Hindlimb muscle (tissue), 1 donor: ENCODE data around the gene CRYBA4. TPM values are rescaled to one million over a fixed set of nuclear protein-coding genes. Genes with fewer than 3 reads are reported as not detected.

Experiments used
- DNase-seq: peaks from one replicate; pipeline ENCODE4 v3.0.0-alpha.2; 2013
- polyA plus RNA-seq: library from polyadenylated mRNA; unstranded; fragments of 120-200 nt; gene quantifications from one replicate; pipeline ENCODE4 v1.2.1, GENCODE V29; 2013; ENCODE audit not compliant: insufficient read length

Gene CRYBA4
- polyA plus RNA-seq, 1 donor = not detected

DNA sequence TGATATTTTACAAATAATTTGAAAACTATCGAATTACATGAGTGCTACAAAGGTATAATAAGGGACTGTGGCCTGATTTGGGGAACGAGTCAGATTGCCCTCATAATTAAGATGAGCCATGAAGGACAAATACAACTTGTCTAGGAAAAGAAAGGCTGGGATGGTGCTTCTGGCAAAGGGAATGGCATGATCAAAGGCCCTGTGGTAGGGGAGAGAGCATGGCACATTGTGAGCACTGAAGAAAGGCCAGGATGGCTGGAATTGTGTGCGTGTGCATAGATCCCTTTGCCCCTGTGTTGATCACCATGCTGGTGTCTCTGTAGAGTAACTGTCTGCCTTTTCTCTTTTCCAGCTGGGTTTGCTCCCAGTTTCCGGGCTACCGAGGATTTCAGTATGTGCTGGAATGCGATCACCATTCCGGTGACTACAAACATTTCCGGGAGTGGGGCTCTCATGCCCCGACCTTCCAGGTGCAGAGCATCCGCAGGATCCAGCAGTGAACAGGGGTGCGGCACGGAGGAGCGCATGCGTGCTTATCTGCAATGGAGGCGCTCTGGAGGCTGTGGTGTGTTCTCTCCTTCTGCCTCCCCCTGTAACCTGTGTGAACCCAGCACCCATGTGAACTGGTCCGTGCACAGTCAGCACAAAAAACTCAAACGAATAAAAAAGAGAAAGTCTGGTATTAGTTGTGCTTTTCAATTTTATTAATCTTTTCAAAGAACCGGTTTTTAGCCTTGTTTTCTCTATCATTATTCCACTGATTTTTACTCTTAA is 8.4 kb downstream of the CRYBA4 start:
- no peak for DNase-seq

DNA sequence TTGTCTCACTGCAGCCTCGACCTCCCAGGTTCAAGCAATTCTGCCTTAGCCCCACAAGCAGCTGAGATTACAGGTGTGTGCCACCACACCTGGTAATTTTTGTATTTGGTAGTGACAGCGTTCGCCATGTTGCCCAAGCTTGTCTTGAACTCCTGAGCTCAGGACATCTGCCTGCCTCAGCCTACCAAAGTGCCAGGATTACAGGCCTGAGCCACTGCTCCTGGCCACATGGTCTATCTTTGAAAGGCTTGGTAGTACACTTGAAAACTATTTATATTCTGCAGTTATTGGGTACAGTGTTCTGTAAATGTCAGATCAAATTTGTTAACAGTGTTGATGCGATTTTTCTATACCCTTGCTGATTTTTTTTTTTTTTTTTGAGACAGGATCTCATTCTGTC is 9.5 kb downstream of the CRYBA4 start:
- no peak for DNase-seq

- no peak for DNase-seq
These were observed 10.8 kb downstream of the CRYBA4 start for GRCh38 chr22:26632422-26633155.

DNA sequence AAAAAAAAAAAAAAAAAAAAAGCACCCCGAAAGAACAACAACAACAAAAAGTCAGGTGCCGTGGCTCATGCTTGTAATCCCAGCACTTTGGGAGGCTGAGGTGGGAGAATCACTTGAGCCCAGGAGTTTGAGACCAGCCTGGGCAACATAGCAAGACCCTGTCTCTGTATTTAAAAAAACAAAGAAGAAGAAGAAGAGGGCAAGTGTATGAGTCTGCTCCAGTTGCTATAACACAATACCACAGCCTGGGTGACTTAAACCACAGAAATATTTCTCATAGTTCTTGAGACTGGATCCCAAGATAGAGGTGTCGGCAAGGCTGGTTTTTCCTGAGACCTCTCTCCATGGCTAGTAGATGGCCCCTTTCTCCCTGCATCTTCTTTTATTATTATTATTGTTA is 12.4 kb downstream of the CRYBA4 start:
- DNase-seq = no peak

DNA sequence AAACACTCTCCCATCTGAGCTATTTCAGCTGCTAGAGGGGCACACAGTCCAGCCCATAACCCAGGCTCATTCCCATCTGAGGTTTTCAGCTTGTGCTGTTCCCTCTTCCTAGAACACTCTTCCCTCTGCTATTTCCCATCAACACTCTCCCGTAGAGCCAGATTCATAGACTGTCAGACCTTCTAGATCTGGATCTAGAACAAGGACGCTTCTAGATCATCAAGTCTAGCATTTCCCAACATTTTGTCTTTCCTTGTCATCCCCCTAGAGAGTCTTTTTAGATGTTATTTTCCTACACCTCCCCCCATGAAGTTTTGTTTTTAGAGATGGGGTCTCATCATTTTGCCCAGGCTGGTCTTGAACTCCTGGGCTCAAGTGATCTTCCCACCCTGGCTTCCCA is 13.4 kb downstream of the CRYBA4 start:
- DNase-seq = no peak

GRCh38 chr22:26636296-26636695 is 14.5 kb downstream of the CRYBA4 start:
- no peak for DNase-seq

- no peak for DNase-seq
These were observed 21.0 kb downstream of the CRYBA4 start for GRCh38 chr22:26642465-26643417.

GRCh38 chr22:26643418-26644100 is 21.8 kb downstream of the CRYBA4 start:
- DNase-seq = no peak

GRCh38 chr22:26646158-26646557 is 24.4 kb downstream of the CRYBA4 start:
- no peak for DNase-seq

GRCh38 chr22:26648011-26648497 is 26.3 kb downstream of the CRYBA4 start:
- no peak for DNase-seq

DNA sequence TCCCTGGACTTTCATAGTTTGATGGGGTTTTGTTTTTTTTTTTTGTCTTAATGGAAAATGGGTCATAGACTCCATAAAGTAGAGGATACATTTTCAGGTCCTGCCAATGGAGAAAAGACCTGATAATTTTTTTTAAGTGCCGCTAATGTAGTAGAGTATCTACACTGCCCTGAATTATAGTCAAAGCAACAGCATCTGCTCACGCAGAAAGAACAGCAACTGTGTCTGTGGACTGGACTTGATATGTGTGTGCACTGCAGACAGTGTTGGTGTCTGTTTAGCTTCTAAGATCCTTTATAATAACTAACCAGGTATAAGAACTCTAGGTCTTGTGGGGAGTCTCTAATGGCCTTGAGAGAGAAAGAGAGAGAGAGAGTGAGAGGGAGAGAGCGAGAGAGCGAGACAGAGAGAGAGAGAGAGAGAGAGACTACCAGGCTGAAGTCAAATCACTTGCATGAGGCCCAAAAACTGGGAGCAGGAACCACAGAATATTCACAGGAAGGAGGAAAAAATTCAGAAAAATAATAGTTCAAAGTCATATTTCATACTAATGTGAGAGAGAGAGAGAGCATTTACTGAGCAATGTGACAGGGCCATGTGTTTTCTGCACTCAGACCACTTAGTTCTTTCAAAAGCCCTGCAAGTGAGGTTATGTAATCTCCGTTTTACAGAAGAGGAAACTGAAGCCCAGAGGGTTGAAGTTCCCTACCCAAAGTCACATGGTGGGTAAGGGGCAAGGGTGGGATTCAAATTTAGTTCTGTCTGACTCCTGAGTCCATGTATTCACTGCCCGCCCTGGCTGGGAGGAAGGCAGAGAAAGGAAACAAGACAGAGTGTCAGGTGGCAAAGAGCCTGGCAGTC is 27.0 kb downstream of the CRYBA4 start:
- DNase-seq = no peak

- DNase-seq = no peak
These were observed 29.1 kb downstream of the CRYBA4 start for GRCh38 chr22:26650722-26651421.

DNA sequence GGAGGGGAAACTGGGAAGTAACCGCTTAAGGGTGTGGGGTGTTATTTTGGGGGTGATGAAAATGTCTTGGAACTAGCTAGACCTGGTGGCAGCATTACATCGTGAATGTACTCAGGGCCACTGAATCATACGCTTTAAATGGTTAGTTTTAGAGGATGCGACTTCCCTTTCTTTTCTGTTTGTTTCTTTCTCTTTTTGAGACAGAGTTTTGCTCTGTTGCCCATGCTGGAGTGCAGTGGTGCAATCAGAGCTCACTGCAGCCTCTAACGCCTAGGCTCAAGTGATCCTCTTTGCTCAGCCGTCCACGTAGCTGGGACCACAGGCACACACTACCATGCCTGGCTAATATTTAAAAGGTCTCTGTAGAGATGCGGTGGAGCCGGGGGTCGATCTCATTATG is 30.1 kb downstream of the CRYBA4 start:
- DNase-seq = no peak

DNA sequence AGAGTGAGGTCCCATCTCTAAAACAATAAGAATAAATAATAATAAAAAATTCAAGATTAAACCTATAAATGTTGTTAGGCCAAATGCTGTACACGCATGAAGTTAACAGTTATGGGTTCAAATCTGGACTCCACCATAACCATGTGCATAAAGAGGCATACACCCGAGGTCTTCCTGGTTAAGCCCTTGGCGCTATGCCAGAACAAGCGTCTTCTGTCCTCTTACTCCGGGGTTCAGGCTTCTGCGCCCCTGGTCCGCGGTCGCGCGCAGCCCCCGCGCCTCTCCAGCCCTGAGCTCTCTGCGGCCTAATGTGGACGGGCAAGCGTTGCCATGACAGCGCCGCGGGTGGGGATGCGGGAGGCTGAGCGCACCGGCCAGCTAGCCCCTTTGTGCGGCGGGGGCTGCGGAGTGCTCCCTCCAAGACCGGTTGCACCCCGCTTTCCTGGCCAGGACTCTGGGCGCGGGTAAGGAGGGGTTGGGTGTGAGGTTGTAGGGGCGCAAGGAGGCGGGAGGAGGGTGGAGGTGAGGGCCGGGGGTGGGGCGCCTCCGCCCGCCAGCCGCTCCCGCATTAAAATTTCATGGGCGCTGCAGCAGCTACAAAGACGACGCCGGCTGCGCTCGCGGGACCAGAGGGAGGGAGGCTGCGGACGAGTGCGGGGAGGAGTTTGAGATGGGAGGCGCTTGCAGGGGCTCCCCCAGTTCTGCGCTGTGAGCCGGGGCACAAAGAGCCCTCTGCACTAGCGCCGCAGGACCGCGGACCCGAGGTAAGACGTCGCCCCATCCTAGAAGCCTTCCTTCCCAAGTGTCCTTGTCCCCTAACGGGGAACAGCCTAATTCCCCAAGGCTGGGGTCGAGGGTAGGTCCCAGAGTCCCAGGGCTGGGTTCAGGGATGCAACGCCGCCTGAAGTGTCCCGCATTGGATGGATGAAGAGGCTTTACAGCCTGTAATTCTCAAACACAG is 35.4 kb downstream of the CRYBA4 start, which contains the start of gene MIAT:
Gene MIAT, plus strand, starts transcription at position 698 of the 961 bp plus-strand sequence.
- DNase-seq = no peak

DNA sequence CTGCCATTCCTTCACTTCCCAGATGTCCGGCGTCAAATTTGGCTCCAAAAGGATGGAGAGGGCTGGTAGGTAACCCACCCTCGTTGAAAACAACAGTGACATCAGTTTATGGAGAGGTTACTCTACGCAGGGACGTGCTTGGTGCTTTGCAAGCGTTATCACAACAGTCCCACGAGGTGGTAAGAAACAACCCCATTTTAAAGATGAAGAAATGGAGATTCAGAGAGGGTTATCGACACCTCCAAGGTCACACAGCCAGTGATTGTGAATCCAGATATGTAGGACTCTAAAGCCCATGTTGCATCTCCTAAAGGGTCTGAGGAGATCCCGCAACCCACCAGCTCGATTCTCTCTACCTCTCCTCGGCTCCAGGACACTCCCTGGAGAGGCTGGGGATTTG is 36.4 kb downstream of the CRYBA4 start:
- DNase-seq = no peak

- DNase-seq = no peak
These were observed 37.1 kb downstream of the CRYBA4 start for GRCh38 chr22:26658671-26659478.

GRCh38 chr22:26660356-26660755 is 38.6 kb downstream of the CRYBA4 start:
- no peak for DNase-seq

DNA sequence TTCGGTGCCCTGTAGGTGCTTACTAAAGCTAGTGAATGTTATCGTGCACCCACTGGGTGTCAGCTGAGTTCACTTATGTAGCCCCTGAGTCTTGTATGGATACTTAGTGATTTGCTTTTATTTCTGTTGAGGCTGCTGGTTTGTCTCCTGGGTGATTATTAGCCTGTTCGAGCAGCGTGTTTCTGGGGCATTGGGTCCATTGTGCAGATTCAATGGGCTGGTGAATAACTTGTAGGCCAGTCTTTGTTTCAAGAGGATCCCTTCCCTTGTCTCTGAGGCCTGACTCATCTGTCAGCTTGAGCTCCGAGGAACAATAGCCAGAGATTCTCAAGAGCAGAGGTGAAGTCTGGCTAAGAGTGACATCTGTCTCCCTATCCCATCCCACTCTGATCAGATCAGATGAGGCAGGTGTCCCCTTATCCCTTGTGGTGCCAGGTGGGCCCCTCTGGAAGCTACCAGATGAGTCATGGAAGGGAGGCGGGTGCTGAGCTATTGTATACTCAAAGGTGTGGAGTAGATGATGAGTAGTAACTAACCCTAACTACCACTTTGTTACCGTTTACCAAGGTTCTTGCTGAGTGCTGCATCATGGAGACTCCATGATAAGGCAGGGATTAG is 39.3 kb downstream of the CRYBA4 start:
- no peak for DNase-seq
